Loucy (cell line): Measurements from ENCODE around the gene MRPS18B.

ENCODE experiments used
- H2AFZ ChIP-seq: fragments of 200-600 bp; sonication (generic); 2 replicates; pipeline ENCODE4 v1.6.0; 2016; ENCODE audit warnings: antibody characterized with exemption, mild to moderate bottlenecking, low read length, moderate library complexity
- H3F3A ChIP-seq: fragments of 200-600 bp; 2 replicates; pipeline ENCODE4 v1.6.0; 2016; ENCODE audit warnings: antibody characterized with exemption, low read depth, mild to moderate bottlenecking
- H3K27me3 ChIP-seq: fragments of 200-600 bp; sonication (generic); 2 replicates; pipeline ENCODE4 v1.6.1; 2014; ENCODE audit warnings: low read length, mild to moderate bottlenecking; ENCODE audit not compliant: insufficient read depth, poor library complexity, severe bottlenecking
- H3K36me3 ChIP-seq: fragments of 200-600 bp; sonication (generic); 2 replicates; pipeline ENCODE4 v1.6.1; 2016; ENCODE audit warnings: low read length; ENCODE audit not compliant: insufficient read depth
- H3K4me1 ChIP-seq: fragments of 200-600 bp; sonication (generic); 2 replicates; pipeline ENCODE4 v1.5.1; 2014; ENCODE audit warnings: low read length, mild to moderate bottlenecking; ENCODE audit not compliant: insufficient read depth, poor library complexity, severe bottlenecking
- H3K4me2 ChIP-seq: fragments of 200-600 bp; sonication (generic); 2 replicates; pipeline ENCODE4 v1.6.0; 2014; ENCODE audit warnings: antibody characterized with exemption, low read length, low read depth, mild to moderate bottlenecking; ENCODE audit not compliant: poor library complexity, severe bottlenecking
- H3K4me3 ChIP-seq: fragments of 200-600 bp; sonication (generic); 2 replicates; pipeline ENCODE4 v1.5.1; 2014; ENCODE audit warnings: low read length, mild to moderate bottlenecking, mixed read lengths; ENCODE audit not compliant: poor library complexity, severe bottlenecking
- H3K79me2 ChIP-seq: fragments of 200-600 bp; sonication (generic); 2 replicates; pipeline ENCODE4 v1.6.1; 2014; ENCODE audit warnings: low read length; ENCODE audit not compliant: insufficient read depth
- H3K9ac ChIP-seq: fragments of 200-600 bp; sonication (generic); 2 replicates; pipeline ENCODE4 v1.6.0; 2014; ENCODE audit warnings: mild to moderate bottlenecking, low read depth, low read length, moderate library complexity; ENCODE audit not compliant: poor library complexity, severe bottlenecking
- H3K9me2 ChIP-seq: fragments of 200-600 bp; sonication (generic); replicated peaks from 2 replicates; pipeline ENCODE4 v1.6.1; 2016; ENCODE audit warnings: low read depth, low read length, mixed read lengths
- H3K9me3 ChIP-seq: fragments of 200-600 bp; sonication (generic); 2 replicates; pipeline ENCODE4 v1.6.1; 2014; ENCODE audit warnings: mild to moderate bottlenecking, antibody characterized with exemption, low read length, low read depth; ENCODE audit not compliant: insufficient read depth
- H4K20me1 ChIP-seq: fragments of 200-600 bp; sonication (generic); 2 replicates; pipeline ENCODE4 v1.6.0; 2014; ENCODE audit warnings: antibody characterized with exemption, low read length, mild to moderate bottlenecking; ENCODE audit not compliant: insufficient read depth, poor library complexity, severe bottlenecking
- EZH2phosphoT487 ChIP-seq: fragments of 200-600 bp; IDR thresholded peaks from 2 replicates; pipeline ENCODE4 v1.6.1; 2018; ENCODE audit warnings: antibody characterized with exemption, mild to moderate bottlenecking, moderate library complexity, borderline replicate concordance
- TF ChIP-seq, protein P1 (sequence below): fragments of 200-600 bp; sonication (generic); conservative IDR thresholded peaks from 2 replicates; pipeline ENCODE4 v1.5.1; 2014; ENCODE audit warnings: mild to moderate bottlenecking, antibody characterized with exemption, low read length

Gene MRPS18B

DNA sequence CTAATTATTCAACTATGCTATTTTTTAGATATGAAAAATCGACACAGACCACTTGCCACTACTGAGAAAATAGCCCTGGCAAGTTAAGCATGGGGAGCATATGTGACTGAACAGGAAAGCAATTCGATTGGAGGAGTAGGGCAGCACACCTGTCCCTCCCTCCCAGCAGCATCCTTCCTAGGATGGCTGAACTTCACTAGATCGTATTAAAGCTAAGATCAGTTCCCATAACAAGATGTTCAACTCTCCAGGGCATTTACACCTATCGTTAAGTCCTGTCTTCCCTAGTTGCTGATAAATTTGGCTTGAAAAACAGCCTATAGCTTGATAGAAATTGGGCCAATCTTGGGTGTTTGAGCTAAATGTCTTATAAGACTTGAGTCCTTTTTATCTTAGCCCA is 7.6 kb upstream of the MRPS18B start:
- Histone ChIP-seq H3K36me3 (peaks cover 22% of the 10 kb centered on the region; the same call in 1 of the 2 replicates), H3K4me1 (peaks cover 21% of the 10 kb centered on the region), H3K79me2 (peaks cover 34% of the 10 kb centered on the region), H3K27me3 (peaks cover under 1% of the 10 kb centered on the region), H3K9me2 (no peaks in the 10 kb centered on the region), H3K9me3 (no peaks in the 10 kb centered on the region), H3F3A (peaks cover 11% of the 10 kb centered on the region; the same call in 1 of the 2 replicates), H3K4me2 (no peak overlapping the region), H4K20me1 (peaks cover 48% of the 10 kb centered on the region), H3K4me3 (no peak overlapping the region), H3K9ac (no peak overlapping the region), H2AFZ (no peak overlapping the region)
- TF ChIP-seq, protein P1, sequence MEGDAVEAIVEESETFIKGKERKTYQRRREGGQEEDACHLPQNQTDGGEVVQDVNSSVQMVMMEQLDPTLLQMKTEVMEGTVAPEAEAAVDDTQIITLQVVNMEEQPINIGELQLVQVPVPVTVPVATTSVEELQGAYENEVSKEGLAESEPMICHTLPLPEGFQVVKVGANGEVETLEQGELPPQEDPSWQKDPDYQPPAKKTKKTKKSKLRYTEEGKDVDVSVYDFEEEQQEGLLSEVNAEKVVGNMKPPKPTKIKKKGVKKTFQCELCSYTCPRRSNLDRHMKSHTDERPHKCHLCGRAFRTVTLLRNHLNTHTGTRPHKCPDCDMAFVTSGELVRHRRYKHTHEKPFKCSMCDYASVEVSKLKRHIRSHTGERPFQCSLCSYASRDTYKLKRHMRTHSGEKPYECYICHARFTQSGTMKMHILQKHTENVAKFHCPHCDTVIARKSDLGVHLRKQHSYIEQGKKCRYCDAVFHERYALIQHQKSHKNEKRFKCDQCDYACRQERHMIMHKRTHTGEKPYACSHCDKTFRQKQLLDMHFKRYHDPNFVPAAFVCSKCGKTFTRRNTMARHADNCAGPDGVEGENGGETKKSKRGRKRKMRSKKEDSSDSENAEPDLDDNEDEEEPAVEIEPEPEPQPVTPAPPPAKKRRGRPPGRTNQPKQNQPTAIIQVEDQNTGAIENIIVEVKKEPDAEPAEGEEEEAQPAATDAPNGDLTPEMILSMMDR, result no peak
- no peak for TF ChIP-seq EZH2phosphoT487

DNA sequence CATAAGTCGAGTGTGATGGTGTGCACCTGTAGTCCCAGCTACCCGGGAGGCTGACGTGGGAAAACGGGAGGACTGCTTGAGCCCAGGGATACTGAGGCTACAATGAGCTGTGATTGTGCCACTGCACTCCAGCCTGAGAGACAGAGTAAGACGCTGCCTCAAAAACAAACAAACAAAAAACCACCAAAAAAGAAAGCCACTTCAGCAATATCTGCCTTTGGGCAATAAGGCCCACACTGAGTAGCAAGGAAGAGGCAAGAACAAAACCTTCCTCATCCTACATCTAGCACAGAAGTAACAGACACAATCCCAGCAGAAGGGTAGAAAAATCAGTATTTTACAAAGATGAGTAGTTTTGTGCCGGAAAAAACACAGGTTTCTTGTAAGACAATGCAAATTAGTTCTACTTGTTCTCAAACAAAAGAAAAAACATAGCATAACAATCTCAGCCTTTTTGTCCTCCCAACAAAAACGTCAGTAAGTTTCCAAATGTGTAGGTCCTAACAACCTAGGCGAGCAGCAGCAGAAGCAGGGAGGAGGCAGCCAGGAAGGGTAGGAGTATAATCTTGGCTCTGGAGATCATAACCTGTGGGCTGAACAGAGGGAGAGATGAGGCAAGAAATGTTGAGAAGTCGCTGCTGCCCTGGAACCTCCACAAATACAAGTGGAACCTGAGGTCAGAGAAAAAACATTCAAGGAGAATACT is 6.3 kb upstream of the MRPS18B start:
- H3K9me2 ChIP-seq, result no peaks in the 10 kb centered on the region
- H2AFZ ChIP-seq, result no peak overlapping the region
- H3K4me3 ChIP-seq, result no peak overlapping the region
- no peaks in the 10 kb centered on the region for H3K9me3 ChIP-seq
- H3K27me3 ChIP-seq, result peaks cover 13% of the 10 kb centered on the region
- H3K36me3 ChIP-seq, result peaks cover 21% of the 10 kb centered on the region
- peaks cover 21% of the 10 kb centered on the region for H3K4me1 ChIP-seq
- peaks cover 15% of the 10 kb centered on the region; the same call in 1 of the 2 replicates for H3F3A ChIP-seq
- H4K20me1 ChIP-seq, result peaks cover 54% of the 10 kb centered on the region
- H3K9ac ChIP-seq, result no peak overlapping the region
- H3K4me2 ChIP-seq, result no peak overlapping the region
- H3K79me2 ChIP-seq, result peaks cover 46% of the 10 kb centered on the region
- TF ChIP-seq, protein P1, result no peak
- no peak for TF ChIP-seq EZH2phosphoT487

- Histone ChIP-seq H4K20me1 (peaks cover 59% of the 10 kb centered on the region), H3K9ac (no peak overlapping the region), H3K9me2 (no peaks in the 10 kb centered on the region), H3K4me3 (no peak overlapping the region), H3K27me3 (peaks cover 18% of the 10 kb centered on the region), H3F3A (peaks cover 15% of the 10 kb centered on the region; the same call in 1 of the 2 replicates), H3K4me1 (peaks cover 21% of the 10 kb centered on the region), H2AFZ (no peak overlapping the region), H3K36me3 (peaks cover 21% of the 10 kb centered on the region), H3K79me2 (peaks cover 52% of the 10 kb centered on the region), H3K4me2 (no peak overlapping the region), H3K9me3 (no peaks in the 10 kb centered on the region)
- TF ChIP-seq, protein P1, result no peak
- TF ChIP-seq EZH2phosphoT487, result no peak
Measured at GRCh38 chr6:30611856-30612194, 5.8 kb upstream of the MRPS18B start.
